Measurements from ENCODE around the gene SNX8.

The SNX8 gene

GRCh38 chr7:2264158-2264557, 50.1 kb downstream of the SNX8 start:
- ChIA-PET POLR2A (no interaction called here), CTCF (no interaction called here)
- no peak for TF ChIP-seq CTCF (IDR thresholded peaks at IDR 0.05; ENCODE audit: insufficient read depth, low read length, missing control alignments)
- DNase-seq (ENCODE audit: low read depth, low spot score): no peak
- H3K4me3 ChIP-seq (ENCODE audit: low read depth, low read length): no peak overlapping the region

- ChIA-PET CTCF (no interaction called here), POLR2A (no interaction called here)
- no peak for TF ChIP-seq CTCF (IDR thresholded peaks at IDR 0.05; ENCODE audit: insufficient read depth, low read length, missing control alignments)
- H3K4me3 ChIP-seq (ENCODE audit: low read depth, low read length): no peak overlapping the region
- no peak for DNase-seq (ENCODE audit: low read depth, low spot score)
These were observed 51.1 kb downstream of the SNX8 start for GRCh38 chr7:2263176-2263575.

- ChIA-PET POLR2A (no interaction called here), CTCF (interaction anchor here (1.6 to 3.6 kb wide), 2 partner anchors 9 to 13 kb away, joined by 3 to 15 read pairs; no protein-coding TSS in a partner anchor)
- TF ChIP-seq CTCF (IDR thresholded peaks at IDR 0.05; ENCODE audit: insufficient read depth, low read length, missing control alignments): no peak
- DNase-seq (ENCODE audit: low read depth, low spot score): no peak
- H3K4me3 ChIP-seq (ENCODE audit: low read depth, low read length): no peak overlapping the region
These were observed 52.6 kb downstream of the SNX8 start for GRCh38 chr7:2261611-2262010.

GRCh38 chr7:2260820-2261219, 53.4 kb downstream of the SNX8 start:
- TF ChIP-seq CTCF (IDR thresholded peaks at IDR 0.05; ENCODE audit: insufficient read depth, low read length, missing control alignments): no peak
- no peak for DNase-seq (ENCODE audit: low read depth, low spot score)
- no peak overlapping the region for H3K4me3 ChIP-seq (ENCODE audit: low read depth, low read length)
- ChIA-PET CTCF (interaction anchor here (3.6 kb wide), 1 partner anchor 12 kb away, joined by 15 read pairs; no protein-coding TSS in a partner anchor), POLR2A (no interaction called here)

GRCh38 chr7:2259480-2259879, 54.8 kb downstream of the SNX8 start:
- ChIA-PET CTCF (interaction anchor here (3.6 kb wide), 1 partner anchor 11 kb away, joined by 15 read pairs; no protein-coding TSS in a partner anchor), POLR2A (no interaction called here)
- TF ChIP-seq CTCF (IDR thresholded peaks at IDR 0.05; ENCODE audit: insufficient read depth, low read length, missing control alignments): no peak
- H3K4me3 ChIP-seq (ENCODE audit: low read depth, low read length): no peak overlapping the region
- DNase-seq (ENCODE audit: low read depth, low spot score): no peak

- TF ChIP-seq CTCF (IDR thresholded peaks at IDR 0.05; ENCODE audit: insufficient read depth, low read length, missing control alignments): no peak
- ChIA-PET CTCF (interaction anchor here (3.6 kb wide), 1 partner anchor 10 kb away, joined by 15 read pairs; no protein-coding TSS in a partner anchor), POLR2A (no interaction called here)
- DNase-seq (ENCODE audit: low read depth, low spot score): no peak
- H3K4me3 ChIP-seq (ENCODE audit: low read depth, low read length): no peak overlapping the region
These were observed 55.4 kb downstream of the SNX8 start for GRCh38 chr7:2258661-2259365.
